Keratinocyte (primary cell): ENCODE data around the gene GPSM1. TPM values are rescaled to one million over a fixed set of nuclear protein-coding genes. Genes with fewer than 3 reads are reported as not detected.
A peak's percentile ranks its signal among the peaks of the same experiment; 100 is the strongest.

ENCODE experiments used
- DNase-seq: peaks from one replicate; pipeline ENCODE4 v3.0.0-alpha.2; 2011; ENCODE audit warnings: low read depth, missing footprints, low spot score
- FAIRE-seq: peaks from 2 replicates; lab custom pipeline; 2011; peaks lifted over from hg19 to GRCh38; lab: Jason Lieb, UNC
- H2AFZ ChIP-seq: 2 replicates; pipeline ENCODE4 v1.6.0; 2012; ENCODE audit warnings: low read length, control low read depth, inconsistent platforms; ENCODE audit not compliant: control insufficient read depth
- H3K27ac ChIP-seq: 2 replicates; pipeline ENCODE4 v1.5.1; 2011; ENCODE audit warnings: low read length; ENCODE audit not compliant: control insufficient read depth, insufficient read depth
- H3K27me3 ChIP-seq: 3 replicates; pipeline ENCODE4 v1.6.0; 2011; ENCODE audit warnings: low read length; ENCODE audit not compliant: control insufficient read depth, insufficient read depth; ENCODE audit errors: extremely low read depth
- H3K36me3 ChIP-seq, 2 experiments: 2 replicates in 1 of 2; 3 replicates in 1 of 2; pipeline ENCODE4 v1.5.1; 2011; ENCODE audit warnings: low read length in 2 of 2, mild to moderate bottlenecking in 1 of 2; ENCODE audit not compliant: control insufficient read depth in 2 of 2, insufficient read depth in 2 of 2; ENCODE audit errors: extremely low read depth in 1 of 2
- H3K4me1 ChIP-seq: 3 replicates; pipeline ENCODE4 v1.5.1; 2011; ENCODE audit warnings: low read length; ENCODE audit not compliant: control insufficient read depth, insufficient read depth; ENCODE audit errors: extremely low read depth
- H3K4me2 ChIP-seq: 3 replicates; pipeline ENCODE4 v1.6.0; 2011; ENCODE audit warnings: low read depth, low read length; ENCODE audit not compliant: control insufficient read depth, insufficient read depth; ENCODE audit errors: extremely low read depth
- H3K4me3 ChIP-seq, 3 experiments: fragments of 200-600 bp in 1 of 3; sonication (generic) in 1 of 3; 2 replicates in 2 of 3; 3 replicates in 1 of 3; pipeline ENCODE4 v1.5.1; 2011 to 2016; ENCODE audit warnings: low read length in 3 of 3, mild to moderate bottlenecking in 3 of 3, control low read depth in 2 of 3, inconsistent platforms in 1 of 3, low read depth in 1 of 3, mixed read lengths in 1 of 3, mixed run types in 1 of 3, moderate library complexity in 1 of 3; ENCODE audit not compliant: control insufficient read depth in 2 of 3, insufficient read depth in 2 of 3; ENCODE audit errors: extremely low read depth in 1 of 3
- H3K79me2 ChIP-seq: 2 replicates; pipeline ENCODE4 v1.6.0; 2012; ENCODE audit warnings: low read length; ENCODE audit not compliant: control insufficient read depth, insufficient read depth
- H3K9ac ChIP-seq: 3 replicates; pipeline ENCODE4 v1.6.0; 2011; ENCODE audit warnings: low read length; ENCODE audit not compliant: control insufficient read depth, insufficient read depth; ENCODE audit errors: extremely low read depth
- H3K9me1 ChIP-seq: 3 replicates; pipeline ENCODE4 v1.6.0; 2011; ENCODE audit warnings: low read length; ENCODE audit not compliant: control insufficient read depth, insufficient read depth; ENCODE audit errors: extremely low read depth
- H3K9me3 ChIP-seq: 2 replicates; pipeline ENCODE4 v1.5.1; 2012; ENCODE audit warnings: low read depth, low read length; ENCODE audit not compliant: control insufficient read depth
- H4K20me1 ChIP-seq: 3 replicates; pipeline ENCODE4 v1.6.0; 2011; ENCODE audit warnings: low read length; ENCODE audit not compliant: control insufficient read depth, insufficient read depth; ENCODE audit errors: extremely low read depth
- EZH2 ChIP-seq: IDR thresholded peaks from one replicate; pipeline ENCODE4 v1.6.1; 2012; ENCODE audit warnings: inconsistent platforms, mild to moderate bottlenecking, low read length, moderate library complexity
- dilution Hi-C: fragments of 300-500 bp; cut with MboI; formaldehyde crosslinking; loops from one replicate; pipeline ENCODE4 v1.7.0; 2020; ENCODE audit warnings: low sequenced_read_pairs; ENCODE audit not compliant: extremely low pct_ligation_motif_present
- polyA plus RNA-seq, 5 experiments: library from polyadenylated mRNA; depleted of rRNA in 3 of 5; stranded (reverse) in 3 of 5; stranded (forward) in 1 of 5; unstranded in 1 of 5; fragments of >200 nt; gene quantifications; 1 replicate in 1 of 5; 2 replicates in 3 of 5; 3 replicates in 1 of 5; pipeline versions ENCODE4 v1.2.1 to v1.2.3, GENCODE V29; 2011 to 2012; ENCODE audit warnings: missing spikeins in 2 of 5, low read depth in 1 of 5, low replicate concordance in 1 of 5
- TF ChIP-seq, protein P1 (sequence below), 3 experiments: IDR thresholded peaks in 1 of 3; conservative IDR thresholded peaks in 1 of 3; optimal IDR thresholded peaks in 1 of 3; 2 replicates in 2 of 3; 3 replicates in 1 of 3; pipeline versions ENCODE3 to v1.5.1; 2011; ENCODE audit warnings: low read length in 3 of 3, mild to moderate bottlenecking in 3 of 3, moderate library complexity in 2 of 3, control low read depth in 1 of 3, inconsistent platforms in 1 of 3; ENCODE audit not compliant: insufficient read depth in 2 of 3; ENCODE audit errors: extremely low read depth in 1 of 3

GPSM1 gene
- polyA plus RNA-seq, 1 donor (not counting 4 experiments of a cell fraction or from before 2014, with no cell fraction given) = 2.5 TPM

DNA sequence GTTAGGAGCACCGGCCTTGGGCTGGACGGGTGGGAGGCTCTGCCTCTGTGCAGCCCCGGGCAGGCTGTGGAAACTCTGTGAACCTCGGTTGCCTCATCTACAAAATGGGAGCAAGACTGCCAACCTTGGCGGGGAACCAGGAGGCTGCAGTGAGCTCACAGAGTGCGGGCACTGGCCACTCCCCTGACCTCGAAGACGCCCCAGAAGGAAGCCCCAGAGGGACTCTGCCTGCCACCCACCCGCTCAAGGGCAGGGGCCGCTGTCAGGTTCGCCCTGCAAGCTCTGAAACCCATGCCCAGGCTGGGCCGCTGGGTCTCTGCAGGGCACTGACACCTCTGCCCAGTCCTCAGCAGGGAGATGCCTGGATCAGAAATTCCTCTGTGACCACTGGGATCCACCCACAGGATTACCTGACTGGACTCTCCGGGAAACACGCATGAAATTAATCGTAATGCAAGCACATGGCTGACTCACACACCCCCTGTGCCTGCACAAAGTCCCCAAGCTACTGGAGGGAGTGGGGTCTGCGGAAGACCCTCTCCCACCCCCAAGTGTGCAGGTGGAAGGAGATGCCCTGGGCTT is 30.8 kb upstream of the GPSM1 start:
- no peak for DNase-seq
- H3K4me1 ChIP-seq = peaks cover 11% of the 10 kb centered on the region
- H3K4me3 ChIP-seq = no peak overlapping the region
- H4K20me1 ChIP-seq = no peaks in the 10 kb centered on the region
- no peak for FAIRE-seq
- no peaks in the 10 kb centered on the region for H3K9me1 ChIP-seq
- dilution Hi-C loops = no loop called here
- peaks cover 20% of the 10 kb centered on the region for H3K27me3 ChIP-seq
- no peaks in the 10 kb centered on the region for H3K36me3 ChIP-seq
- no peak overlapping the region for H3K27ac ChIP-seq
- TF ChIP-seq, protein P1, sequence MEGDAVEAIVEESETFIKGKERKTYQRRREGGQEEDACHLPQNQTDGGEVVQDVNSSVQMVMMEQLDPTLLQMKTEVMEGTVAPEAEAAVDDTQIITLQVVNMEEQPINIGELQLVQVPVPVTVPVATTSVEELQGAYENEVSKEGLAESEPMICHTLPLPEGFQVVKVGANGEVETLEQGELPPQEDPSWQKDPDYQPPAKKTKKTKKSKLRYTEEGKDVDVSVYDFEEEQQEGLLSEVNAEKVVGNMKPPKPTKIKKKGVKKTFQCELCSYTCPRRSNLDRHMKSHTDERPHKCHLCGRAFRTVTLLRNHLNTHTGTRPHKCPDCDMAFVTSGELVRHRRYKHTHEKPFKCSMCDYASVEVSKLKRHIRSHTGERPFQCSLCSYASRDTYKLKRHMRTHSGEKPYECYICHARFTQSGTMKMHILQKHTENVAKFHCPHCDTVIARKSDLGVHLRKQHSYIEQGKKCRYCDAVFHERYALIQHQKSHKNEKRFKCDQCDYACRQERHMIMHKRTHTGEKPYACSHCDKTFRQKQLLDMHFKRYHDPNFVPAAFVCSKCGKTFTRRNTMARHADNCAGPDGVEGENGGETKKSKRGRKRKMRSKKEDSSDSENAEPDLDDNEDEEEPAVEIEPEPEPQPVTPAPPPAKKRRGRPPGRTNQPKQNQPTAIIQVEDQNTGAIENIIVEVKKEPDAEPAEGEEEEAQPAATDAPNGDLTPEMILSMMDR (optimal IDR thresholded peaks at IDR 0.05 in 1 of 3, IDR thresholded peaks at IDR 0.05 in 1 of 3, conservative IDR thresholded peaks at IDR 0.05 in 1 of 3; ENCODE audit: extremely low read depth in 1 of 3, insufficient read depth in 2 of 3, low read length in 3 of 3) = no peak
- no peak for TF ChIP-seq EZH2
- no peak overlapping the region for H2AFZ ChIP-seq
- peaks cover 4% of the 10 kb centered on the region for H3K9me3 ChIP-seq
- H3K4me2 ChIP-seq = peak overlapping the region; percentile 27
- no peak overlapping the region for H3K9ac ChIP-seq
- no peaks in the 10 kb centered on the region for H3K79me2 ChIP-seq

DNA sequence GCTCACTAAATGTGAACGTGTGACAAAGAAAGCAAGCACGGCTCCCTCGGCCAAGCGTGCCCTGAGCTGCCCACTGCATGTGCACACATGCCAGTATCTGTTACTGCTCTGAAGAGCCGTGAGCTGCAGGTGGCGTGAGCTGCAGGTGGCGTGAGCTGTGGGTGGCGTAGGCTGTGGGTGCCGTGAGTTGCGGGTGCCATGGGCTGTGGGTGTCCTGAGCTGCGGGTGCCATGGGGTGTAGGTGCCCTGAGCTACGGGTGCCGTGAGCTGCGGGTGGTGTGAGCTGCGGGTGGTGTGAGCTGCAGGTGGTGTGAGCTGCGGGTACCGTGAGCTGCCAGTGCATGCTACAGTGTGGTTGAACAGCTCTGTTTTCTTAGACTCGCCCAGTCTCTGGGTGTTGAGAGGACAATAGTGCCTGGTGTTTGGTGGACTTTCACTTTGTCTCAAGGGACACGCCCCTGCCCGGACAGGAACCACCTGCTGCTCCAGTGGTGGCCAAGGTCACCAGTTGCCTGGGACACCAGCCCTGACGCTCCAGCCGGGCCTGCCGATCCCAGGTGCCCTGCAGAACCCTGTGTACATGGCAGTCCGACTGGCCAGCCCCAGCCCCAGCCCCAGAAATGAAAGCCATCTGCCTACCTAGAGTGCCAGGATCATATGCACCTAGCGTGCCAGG is 30.2 kb upstream of the GPSM1 start:
- no peaks in the 10 kb centered on the region for H4K20me1 ChIP-seq
- FAIRE-seq = no peak
- peaks cover 11% of the 10 kb centered on the region for H3K4me1 ChIP-seq
- peak overlapping the region; percentile 27 for H3K4me2 ChIP-seq
- H3K4me3 ChIP-seq = no peak overlapping the region
- H3K27ac ChIP-seq = no peak overlapping the region
- peaks cover 4% of the 10 kb centered on the region for H3K9me3 ChIP-seq
- peak; percentile 69 for DNase-seq
- dilution Hi-C loops = no loop called here
- H3K79me2 ChIP-seq = no peaks in the 10 kb centered on the region
- TF ChIP-seq, protein P1 (optimal IDR thresholded peaks at IDR 0.05 in 1 of 3, IDR thresholded peaks at IDR 0.05 in 1 of 3, conservative IDR thresholded peaks at IDR 0.05 in 1 of 3; ENCODE audit: extremely low read depth in 1 of 3, insufficient read depth in 2 of 3, low read length in 3 of 3) = no peak
- no peak for TF ChIP-seq EZH2
- no peaks in the 10 kb centered on the region for H3K9me1 ChIP-seq
- H3K27me3 ChIP-seq = peaks cover 14% of the 10 kb centered on the region
- no peak overlapping the region for H3K9ac ChIP-seq
- no peak overlapping the region for H2AFZ ChIP-seq
- H3K36me3 ChIP-seq = no peaks in the 10 kb centered on the region
